ENCODE results near the gene CRMP1. TPM values are rescaled to one million over a fixed set of nuclear protein-coding genes. Genes with fewer than 3 reads are reported as not detected.

Gene CRMP1
- total RNA-seq, result 1 to 10 TPM; 8.9 to 9.4 TPM
- 5.0 TPM for polyA plus RNA-seq (ENCODE audit: insufficient read depth, low read depth, low replicate concordance)
- long read RNA-seq, donor 1, transcript CRMP1-202 (14 exons, 2,911 nt), result major isoform, 6 of 27 reads
- long read RNA-seq, donor 1, partial matches to known transcripts, result 20 of 27 reads
- long read RNA-seq, donor 1, other reads (novel, unspliced or antisense), result 0 of 27 reads
- long read RNA-seq, donor 2, transcript CRMP1-202 (14 exons, 2,911 nt), result major isoform, 7 of 7 reads
- long read RNA-seq, donor 2, partial matches to known transcripts, result 0 of 7 reads
- long read RNA-seq, donor 2, other reads (novel, unspliced or antisense), result 0 of 7 reads

- DNase-seq, result peak; percentile 46
- intact Hi-C loops (cut with DNase I; ENCODE audit: low total_unique reads), result no loop called here
These were observed at the start of gene CRMP1 for GRCh38 chr4:5893004-5893580. Gene CRMP1 (minus strand): TSS chr4:5893086. CDS start chr4:5892969, 117 bp downstream.

GRCh38 chr4:5941601-5942000 lies 48.7 kb upstream of the CRMP1 start:
- WGBS, 2 donors, result 52 to 64% methylated on average over 6 of the region's 6 CpGs
- H3K27me3 ChIP-seq, result no peaks in the 10 kb centered on the region
- H3K27ac ChIP-seq, result no peak overlapping the region
- no peak for TF ChIP-seq POLR2A (IDR thresholded peaks at IDR 0.05)
- TF ChIP-seq, protein P1, sequence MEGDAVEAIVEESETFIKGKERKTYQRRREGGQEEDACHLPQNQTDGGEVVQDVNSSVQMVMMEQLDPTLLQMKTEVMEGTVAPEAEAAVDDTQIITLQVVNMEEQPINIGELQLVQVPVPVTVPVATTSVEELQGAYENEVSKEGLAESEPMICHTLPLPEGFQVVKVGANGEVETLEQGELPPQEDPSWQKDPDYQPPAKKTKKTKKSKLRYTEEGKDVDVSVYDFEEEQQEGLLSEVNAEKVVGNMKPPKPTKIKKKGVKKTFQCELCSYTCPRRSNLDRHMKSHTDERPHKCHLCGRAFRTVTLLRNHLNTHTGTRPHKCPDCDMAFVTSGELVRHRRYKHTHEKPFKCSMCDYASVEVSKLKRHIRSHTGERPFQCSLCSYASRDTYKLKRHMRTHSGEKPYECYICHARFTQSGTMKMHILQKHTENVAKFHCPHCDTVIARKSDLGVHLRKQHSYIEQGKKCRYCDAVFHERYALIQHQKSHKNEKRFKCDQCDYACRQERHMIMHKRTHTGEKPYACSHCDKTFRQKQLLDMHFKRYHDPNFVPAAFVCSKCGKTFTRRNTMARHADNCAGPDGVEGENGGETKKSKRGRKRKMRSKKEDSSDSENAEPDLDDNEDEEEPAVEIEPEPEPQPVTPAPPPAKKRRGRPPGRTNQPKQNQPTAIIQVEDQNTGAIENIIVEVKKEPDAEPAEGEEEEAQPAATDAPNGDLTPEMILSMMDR (IDR thresholded peaks at IDR 0.05), result no peak
- H3K4me1 ChIP-seq, result no peaks in the 10 kb centered on the region
- intact Hi-C loops (cut with DNase I; ENCODE audit: low total_unique reads), result no loop called here
- no peak for DNase-seq
- no peaks in the 10 kb centered on the region for H3K36me3 ChIP-seq (ENCODE audit: low read depth, missing control alignments)
- H3K4me3 ChIP-seq, result no peak overlapping the region
- no peaks in the 10 kb centered on the region for H3K9me3 ChIP-seq

More at GRCh38 chr4:5893004-5893580, at the start of gene CRMP1:
- Histone ChIP-seq H3K4me1 (peaks cover 5% of the 10 kb centered on the region), H3K27ac (no peak within 1 kb of the TSS), H3K36me3 (ENCODE audit: low read depth, missing control alignments) (no peaks in the 10 kb centered on the region), H3K27me3 (no peaks in the 10 kb centered on the region), H3K4me3 (peak within 1 kb of the TSS in 1 of 2 donors; percentile 21), H3K9me3 (no peaks in the 10 kb centered on the region)
- no peak for TF ChIP-seq POLR2A (IDR thresholded peaks at IDR 0.05)
- TF ChIP-seq, protein P1 (IDR thresholded peaks at IDR 0.05), result no peak
- WGBS, 2 donors, result 8 to 18% methylated on average over 4 to 18 of the region's 67 CpGs

GRCh38 chr4:5940470-5941203 lies 47.8 kb upstream of the CRMP1 start:
- DNase-seq, result no peak
- H3K36me3 ChIP-seq (ENCODE audit: low read depth, missing control alignments), result no peaks in the 10 kb centered on the region
- no peaks in the 10 kb centered on the region for H3K4me1 ChIP-seq
- H3K27ac ChIP-seq, result no peak overlapping the region
- H3K4me3 ChIP-seq, result no peak overlapping the region
- 68 to 87% methylated on average over 3 of the region's 3 CpGs for WGBS, 2 donors
- TF ChIP-seq, protein P1 (IDR thresholded peaks at IDR 0.05), result no peak
- TF ChIP-seq POLR2A (IDR thresholded peaks at IDR 0.05), result no peak
- H3K9me3 ChIP-seq, result no peaks in the 10 kb centered on the region
- H3K27me3 ChIP-seq, result no peaks in the 10 kb centered on the region
- intact Hi-C loops (cut with DNase I; ENCODE audit: low total_unique reads), result no loop called here

GRCh38 chr4:5933996-5934831 lies 41.3 kb upstream of the CRMP1 start:
- H3K9me3 ChIP-seq, result no peaks in the 10 kb centered on the region
- no peaks in the 10 kb centered on the region for H3K27me3 ChIP-seq
- H3K27ac ChIP-seq, result no peak overlapping the region
- TF ChIP-seq POLR2A (IDR thresholded peaks at IDR 0.05), result no peak
- TF ChIP-seq, protein P1 (IDR thresholded peaks at IDR 0.05), result no peak
- 61 to 64% methylated on average over 14 to 16 of the region's 16 CpGs for WGBS, 2 donors
- no peak for DNase-seq
- H3K4me3 ChIP-seq, result no peak overlapping the region
- H3K36me3 ChIP-seq (ENCODE audit: low read depth, missing control alignments), result no peaks in the 10 kb centered on the region
- intact Hi-C loops (cut with DNase I; ENCODE audit: low total_unique reads), result no loop called here
- H3K4me1 ChIP-seq, result no peaks in the 10 kb centered on the region
